NCI-H2227 (cell line): ENCODE measurements around the gene ZNF691.
"Not testable (repeated sequence)": the region's sequence is repeated elsewhere in the genome, so short reads cannot be mapped to it uniquely, and the experiment has no call there.

Experiments
- DNase-seq: peaks from one replicate; lab custom pipeline; 2025; ENCODE audit not compliant: unreplicated experiment; lab: John Stamatoyannopoulos, UW

The ZNF691 gene

GRCh38 chr1:42846257-42847110 lies at the start of gene ZNF691:
ZNF691 (plus strand) TSS chr1:42846613; CDS start chr1:42849659, 3,046 bp downstream.
- peak; percentile 96 for DNase-seq

GRCh38 chr1:42797414-42797813 lies 49.0 kb upstream of the ZNF691 start:
- DNase-seq, result no peak

- DNase-seq, result no peak
These were observed 48.4 kb upstream of the ZNF691 start for GRCh38 chr1:42797979-42798378.

- no peak for DNase-seq
These were observed 44.5 kb upstream of the ZNF691 start for GRCh38 chr1:42801832-42802473.

- DNase-seq, result no peak
These were observed 40.2 kb upstream of the ZNF691 start for GRCh38 chr1:42806171-42806570.

- no peak for DNase-seq
These were observed 39.8 kb upstream of the ZNF691 start for GRCh38 chr1:42806593-42806992.

GRCh38 chr1:42807056-42807668 lies 39.3 kb upstream of the ZNF691 start:
- DNase-seq, result no peak

- DNase-seq, result not testable (repeated sequence)
These were observed 31.6 kb upstream of the ZNF691 start for GRCh38 chr1:42814815-42815214.

- no peak for DNase-seq
These were observed 30.4 kb upstream of the ZNF691 start for GRCh38 chr1:42815941-42816584.

GRCh38 chr1:42816585-42817439 lies 29.6 kb upstream of the ZNF691 start, which contains the start of the genes ERMAP and SVBP:
ERMAP (plus strand) TSS chr1:42817122; CDS start chr1:42830449, 13,327 bp downstream.
SVBP (minus strand) TSS chr1:42817397; CDS start chr1:42816544, 853 bp downstream.
- peak; percentile 95 for DNase-seq

GRCh38 chr1:42817440-42817767 lies 29.0 kb upstream of the ZNF691 start:
- DNase-seq, result no peak

- DNase-seq, result no peak
These were observed 28.4 kb upstream of the ZNF691 start for GRCh38 chr1:42817976-42818375.

GRCh38 chr1:42820813-42821212 lies 25.6 kb upstream of the ZNF691 start:
- DNase-seq, result no peak

GRCh38 chr1:42821690-42822089 lies 24.7 kb upstream of the ZNF691 start:
- no peak for DNase-seq

- no peak for DNase-seq
These were observed 23.5 kb upstream of the ZNF691 start for GRCh38 chr1:42822800-42823392.

- DNase-seq, result no peak
These were observed 21.9 kb upstream of the ZNF691 start for GRCh38 chr1:42824481-42825035.

- DNase-seq, result no peak
These were observed 21.2 kb upstream of the ZNF691 start for GRCh38 chr1:42825036-42825851.

GRCh38 chr1:42830631-42831030 lies 15.8 kb upstream of the ZNF691 start:
- no peak for DNase-seq

GRCh38 chr1:42831273-42831672 lies 15.1 kb upstream of the ZNF691 start:
- DNase-seq, result peak; percentile 57
